ENCODE results near the gene NOTCH1.

Gene NOTCH1

GRCh38 chr9:136572828-136573625, 27.2 kb upstream of the NOTCH1 start:
- H3K4me3 Mint-ChIP-seq, result peak overlapping the region in 2 of 3 experiments; percentile 2 to 12
- H3K27me3 Mint-ChIP-seq (ENCODE audit: low read depth), result peaks cover 5% of the 10 kb centered on the region
- no peak for TF ChIP-seq CTCF (IDR thresholded peaks at IDR 0.05; ENCODE audit: unreplicated experiment in 3 of 3)
- H3K4me1 Mint-ChIP-seq, result peaks cover 47% of the 10 kb centered on the region
- no peaks in the 10 kb centered on the region for H3K9me3 Mint-ChIP-seq
- H3K36me3 Mint-ChIP-seq (ENCODE audit: low read depth), result peaks cover 4% of the 10 kb centered on the region
- peak overlapping the region; percentile 86 to 87 (median 86) for H3K27ac Mint-ChIP-seq

- no peak for TF ChIP-seq CTCF (IDR thresholded peaks at IDR 0.05; ENCODE audit: unreplicated experiment in 3 of 3)
- Mint-ChIP-seq H3K9me3 (no peaks in the 10 kb centered on the region), H3K36me3 (ENCODE audit: low read depth) (peaks cover 4% of the 10 kb centered on the region), H3K4me3 (peak overlapping the region in 2 of 3 experiments; percentile 14), H3K27ac (peak overlapping the region; percentile 86 to 87 (median 86)), H3K4me1 (peaks cover 50% of the 10 kb centered on the region), H3K27me3 (ENCODE audit: low read depth) (peaks cover 4% of the 10 kb centered on the region)
Measured at GRCh38 chr9:136572003-136572827, 26.4 kb upstream of the NOTCH1 start.

GRCh38 chr9:136571531-136571930, 25.7 kb upstream of the NOTCH1 start:
- no peaks in the 10 kb centered on the region for H3K9me3 Mint-ChIP-seq
- no peak overlapping the region for H3K4me3 Mint-ChIP-seq
- H3K36me3 Mint-ChIP-seq (ENCODE audit: low read depth), result peaks cover 4% of the 10 kb centered on the region
- H3K4me1 Mint-ChIP-seq, result peaks cover 55% of the 10 kb centered on the region
- H3K27ac Mint-ChIP-seq, result peak overlapping the region; percentile 86 to 91 (median 86)
- no peak for TF ChIP-seq CTCF (IDR thresholded peaks at IDR 0.05; ENCODE audit: unreplicated experiment in 3 of 3)
- no peaks in the 10 kb centered on the region for H3K27me3 Mint-ChIP-seq (ENCODE audit: low read depth)

GRCh38 chr9:136570916-136571315, 25.1 kb upstream of the NOTCH1 start:
- Mint-ChIP-seq H3K27me3 (ENCODE audit: low read depth) (no peaks in the 10 kb centered on the region), H3K36me3 (ENCODE audit: low read depth) (peaks cover 4% of the 10 kb centered on the region), H3K9me3 (no peaks in the 10 kb centered on the region), H3K27ac (peak overlapping the region; percentile 80 to 94 (median 91)), H3K4me3 (peak overlapping the region in 2 of 3 experiments; percentile 31 to 46), H3K4me1 (peaks cover 60% of the 10 kb centered on the region)
- no peak for TF ChIP-seq CTCF (IDR thresholded peaks at IDR 0.05; ENCODE audit: unreplicated experiment in 3 of 3)

GRCh38 chr9:136570191-136570845, 24.5 kb upstream of the NOTCH1 start:
- Mint-ChIP-seq H3K27ac (peak overlapping the region in 1 of 3 experiments; percentile 85), H3K4me3 (no peak overlapping the region), H3K36me3 (ENCODE audit: low read depth) (peaks cover 4% of the 10 kb centered on the region), H3K27me3 (ENCODE audit: low read depth) (no peaks in the 10 kb centered on the region), H3K4me1 (peaks cover 66% of the 10 kb centered on the region), H3K9me3 (no peaks in the 10 kb centered on the region)
- TF ChIP-seq CTCF (IDR thresholded peaks at IDR 0.05; ENCODE audit: unreplicated experiment in 3 of 3), result no peak

Measured in nephron (organoid).